GM18508 (cell line): ENCODE data around the gene RBMS1.

Experiments
- ATAC-seq: cut with Tn5 transposase; IDR thresholded peaks from one replicate; pipeline ENCODE4 v1.9.1; 2021; ENCODE audit warnings: moderate number of reproducible peaks; ENCODE audit not compliant: insufficient read depth, unreplicated experiment

Gene RBMS1

DNA sequence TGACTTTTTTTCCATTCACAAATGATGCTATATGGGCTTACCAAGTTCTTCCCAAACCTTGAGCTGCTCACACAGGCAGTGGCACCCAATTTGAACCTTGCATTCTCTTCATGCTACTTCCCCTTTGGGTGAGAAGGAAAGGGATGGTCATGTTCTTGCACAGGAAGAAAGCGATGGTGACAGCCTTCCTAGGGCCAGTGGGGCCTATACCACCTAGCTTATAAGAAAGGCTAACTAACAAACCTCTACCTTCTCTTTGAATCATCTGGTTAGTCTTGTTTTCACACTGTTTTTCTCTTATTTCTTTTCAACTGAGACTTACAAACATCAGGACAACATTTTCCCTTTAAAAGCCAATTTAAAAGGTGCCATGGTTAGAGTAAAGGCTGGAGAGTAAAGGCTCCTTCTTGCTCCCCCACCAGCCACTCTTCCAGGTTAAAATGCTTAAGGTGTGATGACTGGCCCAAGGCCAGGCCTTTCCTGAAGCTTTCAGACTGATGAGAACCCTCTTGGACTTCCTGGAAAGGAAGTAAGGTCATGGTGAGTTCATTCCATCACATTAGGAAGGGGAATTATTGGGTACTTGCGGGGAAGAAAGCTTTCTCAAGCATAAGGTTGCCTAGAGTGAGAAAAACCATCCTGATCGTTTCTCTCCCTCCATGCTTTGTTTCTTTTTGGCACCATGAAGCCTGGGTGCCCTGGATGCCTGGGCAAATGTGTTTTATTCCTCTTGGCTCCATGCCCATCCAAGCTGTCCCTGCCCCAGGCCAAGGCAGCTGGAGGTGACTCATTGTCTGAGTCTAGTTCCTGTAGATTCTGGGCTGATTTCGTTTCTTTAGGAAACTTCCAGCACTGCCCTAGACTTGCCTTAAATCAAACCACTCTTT lies 252.1 kb downstream of the RBMS1 start:
- no peak for ATAC-seq

DNA sequence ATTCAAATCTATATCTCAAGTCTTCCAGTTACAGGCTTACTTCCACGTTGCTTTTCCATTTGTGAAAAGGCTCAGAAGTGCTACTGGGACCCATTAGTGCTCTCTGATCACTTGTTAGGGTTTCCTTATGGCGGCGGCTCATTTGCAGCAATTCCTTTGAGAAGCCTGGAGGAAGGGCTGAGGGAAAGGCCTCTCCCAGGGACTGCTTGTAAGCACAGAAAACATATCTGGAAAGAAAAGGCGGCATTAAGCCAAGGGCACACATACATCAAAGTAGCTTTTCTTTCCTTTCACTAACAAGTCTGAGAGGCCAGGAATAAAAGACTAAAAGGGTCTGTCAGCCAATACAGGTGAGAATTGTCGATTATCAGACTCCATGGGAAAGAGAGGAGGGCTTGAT lies 254.2 kb downstream of the RBMS1 start:
- ATAC-seq = no peak

DNA sequence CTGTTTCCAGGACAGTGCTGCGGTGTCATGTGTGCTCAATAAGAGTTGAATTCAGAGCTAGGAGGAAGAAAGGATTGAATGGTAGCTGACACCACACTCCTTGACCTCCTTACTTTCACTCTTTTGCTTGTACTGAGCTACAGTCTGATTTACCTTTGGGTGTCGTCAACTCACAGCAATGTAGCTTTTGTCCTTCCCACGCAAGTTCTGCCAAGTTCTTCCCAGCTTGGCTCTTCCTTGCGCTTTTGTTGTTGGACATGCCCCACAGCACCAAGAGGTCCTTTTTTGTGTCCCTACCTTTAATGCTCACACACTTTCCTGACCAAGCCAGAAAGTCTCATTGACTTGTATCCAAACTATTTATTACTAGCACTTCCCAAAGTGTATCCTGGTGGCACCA lies 255.2 kb downstream of the RBMS1 start:
- ATAC-seq = no peak

DNA sequence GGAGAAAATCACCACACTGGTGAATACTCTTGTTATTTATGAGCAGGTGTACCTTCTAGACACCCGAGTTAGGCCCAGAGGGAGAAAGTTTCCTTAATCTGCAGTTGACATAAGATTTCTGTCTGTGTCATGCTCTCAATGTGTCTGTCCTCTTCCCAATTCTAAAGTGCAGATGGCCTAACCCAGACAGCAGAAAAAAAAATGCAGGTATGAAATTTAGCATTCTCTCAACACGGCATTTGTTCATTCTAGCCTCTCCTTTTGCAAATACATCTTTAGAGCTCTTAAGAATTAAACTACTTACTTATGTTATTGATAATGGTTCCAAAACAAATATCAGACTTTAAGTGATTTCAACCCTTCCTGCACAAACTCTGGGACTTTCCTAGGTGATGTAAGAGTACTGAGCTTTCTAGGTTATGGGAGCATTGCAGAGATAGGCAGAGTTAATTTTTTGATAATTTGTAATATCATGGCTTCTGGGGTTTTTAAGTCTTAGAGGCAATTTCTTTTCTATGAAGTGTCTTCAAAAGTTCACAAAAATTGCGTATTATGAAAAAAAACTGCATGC lies 260.6 kb downstream of the RBMS1 start:
- ATAC-seq = no peak

DNA sequence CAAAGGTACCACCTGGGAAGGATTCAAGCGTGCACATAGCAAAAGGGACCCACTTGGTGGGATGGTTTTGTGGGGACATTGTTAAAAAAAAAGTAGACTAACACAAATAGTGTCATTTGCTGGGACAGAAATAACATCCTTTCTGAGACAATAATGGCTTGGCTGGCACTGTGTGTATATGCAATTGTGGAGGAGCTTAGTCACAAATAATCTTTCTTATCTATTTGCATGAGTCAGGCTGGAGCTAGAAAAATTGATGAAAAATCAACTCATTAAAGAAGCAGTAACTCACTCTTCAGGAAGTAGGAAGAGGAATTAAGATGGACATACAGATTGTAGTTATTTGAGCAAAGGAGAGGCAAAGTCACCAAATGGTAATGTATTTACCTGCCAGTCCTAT lies 264.0 kb downstream of the RBMS1 start:
- ATAC-seq = no peak

DNA sequence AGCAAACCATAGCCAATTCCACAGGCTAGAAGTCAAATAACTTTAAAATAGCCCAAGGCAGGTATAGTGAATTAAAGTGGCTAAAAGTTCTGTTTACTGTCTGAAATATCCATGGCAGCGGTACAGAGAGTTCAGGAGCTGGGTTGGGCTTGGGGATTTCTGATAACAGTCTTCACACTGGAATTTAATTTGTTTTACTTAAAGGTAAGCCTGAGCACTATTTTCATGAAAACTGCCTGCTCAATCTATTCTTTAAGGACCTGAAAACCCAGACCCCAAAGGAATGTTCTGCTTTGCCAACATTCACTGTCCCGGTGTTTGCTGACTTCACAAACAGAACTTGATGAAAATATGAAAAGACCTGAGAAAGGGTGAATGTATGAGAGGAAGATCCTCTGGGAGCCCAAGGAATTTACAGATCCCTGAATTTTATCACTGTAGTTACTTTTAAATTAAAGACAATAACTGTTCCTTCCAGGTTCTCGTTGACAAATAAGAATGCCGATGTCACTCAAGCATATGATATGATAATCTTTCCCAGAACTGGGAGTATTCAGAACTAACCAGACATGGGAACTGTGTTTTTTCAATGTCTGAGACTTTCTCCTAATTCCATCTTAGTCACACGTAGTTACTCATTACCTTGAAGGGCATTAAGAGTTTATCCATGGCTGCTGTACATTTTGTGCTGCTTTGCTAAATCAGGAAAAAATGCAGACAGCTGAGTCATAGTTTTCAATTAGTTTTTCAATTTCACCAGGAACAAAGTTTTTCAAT lies 265.3 kb downstream of the RBMS1 start:
- ATAC-seq = no peak

DNA sequence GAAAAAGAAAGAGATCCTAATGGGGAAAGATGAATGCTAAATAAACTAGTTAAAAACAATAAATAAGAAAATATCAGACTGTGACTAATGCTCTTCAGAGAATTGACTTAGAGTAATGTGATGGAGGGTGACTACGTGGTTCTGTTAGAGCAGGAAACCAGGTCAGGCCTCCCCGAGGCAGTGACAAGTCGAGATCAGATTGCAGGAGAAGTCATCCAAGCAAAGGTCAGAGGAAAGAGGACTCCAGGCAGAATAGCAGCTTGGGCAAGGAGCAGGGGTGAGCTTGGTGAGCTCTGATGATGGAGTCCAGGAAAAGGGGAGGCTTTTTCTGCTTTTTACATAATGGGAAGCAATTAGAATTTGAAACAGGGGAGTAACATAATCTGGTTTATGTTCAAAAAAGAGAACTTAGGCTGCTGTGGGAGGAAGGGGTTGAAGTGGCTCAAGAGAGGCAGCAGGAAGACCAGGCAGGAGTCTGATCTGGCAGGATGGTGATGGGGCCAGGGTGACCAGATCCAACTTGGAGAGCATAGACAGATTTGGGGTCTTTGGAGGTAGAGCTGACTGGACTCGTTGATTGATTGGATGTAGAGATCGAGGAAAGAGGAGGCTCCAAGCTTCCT lies 266.2 kb downstream of the RBMS1 start:
- no peak for ATAC-seq

DNA sequence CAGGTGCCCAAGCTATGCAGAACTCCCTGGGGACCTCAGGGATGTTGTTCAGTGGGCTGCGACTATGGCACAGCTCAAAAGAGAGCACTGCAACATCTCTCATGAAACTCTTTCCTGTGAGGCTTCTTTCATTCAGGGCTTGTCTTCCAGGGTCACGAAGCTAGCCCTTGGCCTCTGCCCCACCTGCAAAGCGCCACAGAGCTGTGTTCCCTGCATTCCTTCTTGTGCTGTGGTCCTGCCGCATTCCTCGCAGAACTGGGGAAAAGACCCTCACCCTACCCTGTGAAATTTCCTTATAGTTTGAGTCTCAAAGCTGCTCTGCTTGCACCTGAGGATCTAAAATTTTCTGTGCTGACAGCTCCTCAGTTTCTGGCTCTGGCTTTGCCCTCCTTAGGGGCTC lies 267.2 kb downstream of the RBMS1 start:
- ATAC-seq = no peak

DNA sequence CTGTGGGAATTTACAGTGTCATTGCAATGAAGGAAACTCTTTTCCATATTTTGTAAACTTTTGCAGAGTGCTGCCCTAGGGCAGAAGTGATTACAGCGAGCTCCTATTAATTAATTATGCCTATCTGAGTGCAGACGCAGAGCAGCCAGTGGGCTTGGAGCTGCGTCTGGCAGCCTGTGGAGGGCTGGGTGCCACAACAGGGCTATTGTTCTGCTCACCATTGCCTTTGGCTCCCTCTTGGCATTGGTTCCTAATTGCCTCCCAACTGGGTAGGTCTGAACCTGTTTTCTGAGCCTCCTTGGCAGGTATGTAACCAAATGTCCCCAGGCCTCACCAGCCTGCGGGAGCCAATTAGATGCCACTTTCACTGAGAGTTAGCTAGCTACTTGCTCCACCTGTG lies 267.9 kb downstream of the RBMS1 start:
- ATAC-seq = no peak

DNA sequence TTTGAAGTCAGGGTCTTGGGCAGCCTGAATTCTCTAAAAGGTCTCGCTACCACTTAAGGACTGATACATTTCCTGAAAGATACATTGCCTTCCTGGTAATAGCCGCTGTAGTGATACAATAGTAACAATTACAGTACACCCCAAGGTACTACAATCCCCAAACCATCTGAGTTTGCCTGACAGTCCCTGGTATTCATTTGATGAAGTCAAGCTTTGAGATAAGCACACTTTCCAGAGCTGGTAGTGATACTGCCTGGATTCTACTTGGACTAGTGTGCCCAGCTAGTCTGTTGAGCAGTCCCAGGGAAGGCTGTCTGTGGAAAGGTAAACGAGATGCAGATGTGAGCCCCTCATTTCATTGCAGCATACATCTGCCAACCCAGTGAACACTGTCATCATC lies 269.1 kb downstream of the RBMS1 start:
- no peak for ATAC-seq

DNA sequence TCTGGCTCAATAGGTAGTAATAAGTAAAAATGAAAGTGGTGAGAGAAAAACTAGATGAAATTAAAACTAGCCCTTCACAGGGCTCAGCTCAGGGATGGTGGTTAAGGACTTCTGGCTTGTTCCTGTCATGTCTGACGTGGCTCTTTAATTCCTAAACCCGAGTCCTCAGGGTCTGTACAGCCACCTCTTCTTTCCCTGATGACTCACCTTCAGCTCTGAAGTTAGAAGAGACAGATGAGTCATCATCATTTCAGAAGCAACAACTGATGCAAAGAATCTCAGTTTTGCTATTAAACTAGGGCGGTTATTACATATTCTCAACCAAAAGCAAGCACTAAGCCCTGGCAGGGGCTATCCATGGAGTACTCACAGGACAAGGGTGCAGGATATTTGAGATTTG lies 269.5 kb downstream of the RBMS1 start:
- ATAC-seq = peak; percentile 94

DNA sequence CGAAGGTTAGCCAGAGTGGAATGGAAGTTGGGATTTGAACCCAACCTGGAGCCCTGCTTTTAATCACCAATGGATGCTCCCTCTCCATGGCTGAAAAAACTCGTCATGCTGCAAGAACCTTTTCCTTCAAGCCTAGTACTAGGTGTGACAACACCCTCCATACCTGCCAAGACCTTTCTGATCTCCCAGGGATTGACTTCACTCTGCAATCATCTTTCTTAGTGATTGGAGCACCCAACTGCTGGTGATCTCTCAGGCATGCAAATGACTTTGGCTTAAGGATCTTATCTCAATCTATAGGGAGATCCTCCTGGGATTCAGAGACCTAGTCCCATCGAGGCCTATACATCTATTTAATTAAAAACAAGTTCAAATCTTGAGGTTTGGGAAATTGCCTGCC lies 270.0 kb downstream of the RBMS1 start:
- no peak for ATAC-seq

DNA sequence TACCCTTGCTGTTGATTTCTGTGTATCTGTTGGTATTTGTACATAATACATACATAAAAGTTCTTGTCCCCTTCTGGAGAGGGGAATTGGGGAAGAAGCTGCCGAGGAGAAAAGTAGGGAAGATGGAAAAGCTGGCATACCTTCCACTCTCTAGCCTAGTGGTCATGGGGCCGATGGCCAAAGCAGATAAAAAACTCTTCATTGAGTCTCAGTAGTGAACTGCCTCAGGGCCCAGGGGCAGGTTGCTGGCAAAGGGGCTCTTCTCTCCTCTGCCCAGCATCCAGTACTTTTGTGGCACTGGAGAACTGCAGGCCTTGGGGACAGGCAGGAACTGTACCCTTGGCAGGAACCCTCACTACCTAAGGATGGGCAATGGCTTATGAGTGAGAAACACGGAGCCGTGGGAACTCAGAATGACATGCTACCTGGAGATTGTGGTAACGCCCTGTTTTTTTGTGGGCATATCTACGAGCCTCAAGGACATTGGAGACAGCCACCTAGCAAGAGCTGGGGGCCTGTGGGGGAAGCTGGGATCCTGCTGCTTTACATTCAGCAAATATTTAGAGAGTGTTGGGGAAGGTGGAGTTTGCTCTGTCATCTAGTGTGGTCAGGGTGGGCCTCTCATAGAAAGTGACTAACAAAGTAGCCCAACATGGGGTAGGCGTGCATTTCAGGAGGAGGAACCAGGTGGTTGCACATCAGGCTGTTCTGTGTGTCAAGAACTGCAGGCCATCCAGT lies 270.9 kb downstream of the RBMS1 start:
- ATAC-seq = no peak
